Kidney (tissue), 14 donors: ENCODE measurements around the gene JAK3. TPM values are rescaled to one million over a fixed set of nuclear protein-coding genes. Genes with fewer than 3 reads are reported as not detected.

Experiments
- DNase-seq, 5 donors: peaks; one replicate each; pipeline ENCODE4 v3.0.0-alpha.2; 2013 to 2020
- FAIRE-seq: peaks from 2 replicates; lab custom pipeline; 2012; peaks lifted over from hg19 to GRCh38; lab: Jason Lieb, UNC
- H3K27ac ChIP-seq, 2 donors: one replicate each; pipeline ENCODE4 v1.7.0; 2013; ENCODE audit warnings: low read depth in 2 of 2, low read length in 2 of 2, inconsistent platforms in 1 of 2
- H3K27me3 ChIP-seq: one replicate; pipeline ENCODE4 v1.7.1; 2013; ENCODE audit warnings: low read length, inconsistent platforms; ENCODE audit not compliant: control insufficient read depth, insufficient read depth
- H3K36me3 ChIP-seq, 3 donors: one replicate each; pipeline versions ENCODE4 v1.7.0 to v1.7.1; 2013; ENCODE audit warnings: low read length in 3 of 3, control low read depth in 1 of 3, inconsistent platforms in 1 of 3; ENCODE audit not compliant: insufficient read depth in 3 of 3, control insufficient read depth in 2 of 3
- H3K4me1 ChIP-seq, 3 donors: one replicate each; pipeline versions ENCODE4 v1.7.0 to v1.7.1; 2013; ENCODE audit warnings: low read length in 3 of 3, inconsistent platforms in 1 of 3, low read depth in 1 of 3; ENCODE audit not compliant: control insufficient read depth in 2 of 3, insufficient read depth in 2 of 3
- H3K4me3 ChIP-seq, 3 donors: one replicate each; pipeline versions ENCODE4 v1.7.0 to v1.8.1; 2013; ENCODE audit warnings: low read length in 3 of 3, control low read depth in 1 of 3, inconsistent platforms in 1 of 3
- H3K9ac ChIP-seq, 3 donors: one replicate each; pipeline versions ENCODE4 v1.7.0 to v1.7.1; 2013; ENCODE audit warnings: low read length in 3 of 3, control low read depth in 1 of 3, inconsistent platforms in 1 of 3
- H3K9me3 ChIP-seq, 3 donors: one replicate each; pipeline versions ENCODE4 v1.7.0 to v1.7.1; 2013; ENCODE audit warnings: low read length in 3 of 3, control low read depth in 1 of 3, inconsistent platforms in 1 of 3; ENCODE audit not compliant: control insufficient read depth in 2 of 3, insufficient read depth in 1 of 3
- intact Hi-C: fragments of 100-400 bp; cut with DNase I; formaldehyde crosslinking; loops from one replicate; pipeline ENCODE4 v1.11.1; 2022
- polyA plus RNA-seq: library from polyadenylated mRNA; stranded (reverse); fragments of 350-450 nt; fragmentation: Illumina TruSeq; extraction: RNeasy Lipid Tissue Mini Kit (QIAGEN cat#74804); gene quantifications from one replicate; pipeline ENCODE4 v1.2.3, GENCODE V29; 2014; ENCODE audit warnings: low read depth, low replicate concordance; ENCODE audit not compliant: insufficient read depth
- total RNA-seq: library from RNA; stranded (reverse); fragmentation: NEBNext Ultra II Directional; extraction: Animal tissue kit (Norgen Biotek cat#: 25700); gene quantifications from one replicate; pipeline ENCODE4 v1.2.1, GENCODE V29; 2021
- TF ChIP-seq, protein P1 (sequence below): IDR thresholded peaks from 3 replicates; pipeline ENCODE4 v1.5.1; 2012; ENCODE audit warnings: mild to moderate bottlenecking, moderate library complexity, borderline replicate concordance; ENCODE audit not compliant: insufficient read depth; ENCODE audit errors: extremely low read depth
- donor health status: control.
- donor health status: control.
- donor health status: control.
- donor health status: control.
- donor health status: control.
- donor health status: DM: yes; HTN: yes; CAD: no.
- donor health status: Normal renal cell carcinoma (clear cell type).

The JAK3 gene
- total and polyA plus RNA-seq, 2 donors from 2014 or later: 3.5 to 30.8 TPM

DNA sequence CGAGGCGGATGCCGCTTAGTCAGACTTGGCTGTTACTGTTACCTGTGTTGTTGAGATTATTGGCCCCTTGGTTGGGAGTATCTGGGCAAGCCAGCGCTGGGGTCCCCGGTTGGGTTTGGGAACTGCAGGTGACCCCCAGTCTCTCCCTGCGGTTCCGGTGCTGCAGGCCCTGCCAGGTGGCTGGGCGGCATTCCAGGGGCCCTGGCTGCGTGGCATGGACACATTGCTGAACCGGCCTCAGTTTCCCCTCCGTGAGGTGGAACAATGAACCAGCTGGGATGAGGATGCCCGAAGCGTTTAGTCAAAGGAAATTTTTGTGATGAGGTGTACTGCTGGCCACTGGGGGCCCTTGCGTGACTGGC, 52.3 kb downstream of the JAK3 start:
- H3K27me3 ChIP-seq: no peaks in the 10 kb centered on the region
- no peak for DNase-seq
- peak overlapping the region in 1 of 3 donors; percentile 16 for H3K4me3 ChIP-seq
- no peak overlapping the region for H3K27ac ChIP-seq
- TF ChIP-seq, protein P1, sequence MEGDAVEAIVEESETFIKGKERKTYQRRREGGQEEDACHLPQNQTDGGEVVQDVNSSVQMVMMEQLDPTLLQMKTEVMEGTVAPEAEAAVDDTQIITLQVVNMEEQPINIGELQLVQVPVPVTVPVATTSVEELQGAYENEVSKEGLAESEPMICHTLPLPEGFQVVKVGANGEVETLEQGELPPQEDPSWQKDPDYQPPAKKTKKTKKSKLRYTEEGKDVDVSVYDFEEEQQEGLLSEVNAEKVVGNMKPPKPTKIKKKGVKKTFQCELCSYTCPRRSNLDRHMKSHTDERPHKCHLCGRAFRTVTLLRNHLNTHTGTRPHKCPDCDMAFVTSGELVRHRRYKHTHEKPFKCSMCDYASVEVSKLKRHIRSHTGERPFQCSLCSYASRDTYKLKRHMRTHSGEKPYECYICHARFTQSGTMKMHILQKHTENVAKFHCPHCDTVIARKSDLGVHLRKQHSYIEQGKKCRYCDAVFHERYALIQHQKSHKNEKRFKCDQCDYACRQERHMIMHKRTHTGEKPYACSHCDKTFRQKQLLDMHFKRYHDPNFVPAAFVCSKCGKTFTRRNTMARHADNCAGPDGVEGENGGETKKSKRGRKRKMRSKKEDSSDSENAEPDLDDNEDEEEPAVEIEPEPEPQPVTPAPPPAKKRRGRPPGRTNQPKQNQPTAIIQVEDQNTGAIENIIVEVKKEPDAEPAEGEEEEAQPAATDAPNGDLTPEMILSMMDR: no peak
- no peaks in the 10 kb centered on the region for H3K36me3 ChIP-seq
- no peak for FAIRE-seq
- no peak overlapping the region for H3K9ac ChIP-seq
- peaks cover 0 to 4% (median 2%) of the 10 kb centered on the region in 3 donors for H3K4me1 ChIP-seq
- intact Hi-C loops: no loop called here
- no peaks in the 10 kb centered on the region for H3K9me3 ChIP-seq

DNA sequence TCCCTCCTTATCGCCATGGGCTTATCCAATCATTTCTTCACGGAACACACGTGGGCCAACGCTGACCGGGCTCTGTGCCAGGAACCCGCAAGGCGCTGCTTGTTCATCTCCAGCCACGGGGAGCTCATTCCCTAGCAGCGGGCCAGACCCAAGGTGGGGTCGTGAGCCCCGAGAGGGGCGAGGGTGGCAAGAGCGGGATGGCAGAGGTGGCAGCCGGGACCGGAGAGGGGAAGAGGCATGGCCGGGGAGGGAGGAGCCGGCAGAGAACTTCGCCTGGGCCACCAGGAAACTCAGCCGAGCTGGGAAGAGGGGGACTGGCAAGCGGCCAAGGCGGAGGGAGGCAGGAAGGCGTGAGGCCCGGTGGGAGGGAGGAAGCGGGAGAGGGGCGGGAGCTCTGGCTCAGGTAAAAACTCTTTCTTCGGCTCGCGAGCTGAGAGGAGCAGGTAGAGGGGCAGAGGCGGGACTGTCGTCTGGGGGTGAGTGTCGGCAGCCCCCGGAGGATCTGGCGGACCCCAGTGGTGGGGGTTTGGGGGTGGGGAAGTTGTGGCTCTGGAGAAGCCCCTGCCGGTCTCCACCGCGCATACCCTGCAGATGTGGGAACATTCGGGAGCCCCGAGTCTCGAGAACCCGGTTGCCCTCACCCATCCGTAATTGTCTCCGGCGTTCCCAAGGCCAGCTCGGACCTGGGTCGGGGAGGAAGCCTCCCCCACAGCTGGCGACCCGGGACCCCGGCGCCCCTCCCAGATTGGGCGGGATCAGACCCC, 52.9 kb downstream of the JAK3 start, which contains the start of gene B3GNT3:
TSS of gene B3GNT3 (plus strand) at position 408 of the 764 bp plus-strand sequence. CDS start 12,670 bp downstream, outside the sequence.
- TF ChIP-seq, protein P1: no peak
- no peak within 1 kb of the TSS for H3K27ac ChIP-seq
- no peak within 1 kb of the TSS for H3K9ac ChIP-seq
- no peaks in the 10 kb centered on the region for H3K9me3 ChIP-seq
- no peaks in the 10 kb centered on the region for H3K36me3 ChIP-seq
- DNase-seq (peak; percentile 65 to 90 (median 73)), FAIRE-seq (no peak)
- H3K4me1 ChIP-seq: peaks cover 0 to 4% (median 2%) of the 10 kb centered on the region in 3 donors
- peak within 1 kb of the TSS in 2 of 3 donors; percentile 16 to 37 for H3K4me3 ChIP-seq
- intact Hi-C loops: no loop called here
- no peaks in the 10 kb centered on the region for H3K27me3 ChIP-seq

DNA sequence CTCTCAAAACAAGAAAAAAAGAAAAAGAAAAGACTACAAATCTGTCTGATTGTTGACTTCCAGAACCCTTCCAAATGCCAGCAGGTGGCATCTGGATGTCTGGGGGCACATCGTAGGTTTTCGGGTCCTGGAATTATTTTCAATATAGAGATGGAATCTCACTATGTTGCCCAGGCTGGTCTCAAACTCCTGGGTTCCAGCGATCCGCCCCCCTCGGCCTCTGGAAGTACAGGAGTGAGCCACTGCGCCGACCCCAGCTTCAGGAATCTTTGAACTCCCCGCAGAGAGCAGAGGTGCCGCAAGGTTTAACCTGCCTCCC, 53.4 kb downstream of the JAK3 start:
- intact Hi-C loops: no loop called here
- TF ChIP-seq, protein P1: no peak
- Histone ChIP-seq H3K9ac (no peak overlapping the region), H3K9me3 (no peaks in the 10 kb centered on the region), H3K4me1 (peaks cover 0 to 4% (median 2%) of the 10 kb centered on the region in 3 donors), H3K36me3 (no peaks in the 10 kb centered on the region), H3K4me3 (peak overlapping the region in 1 of 3 donors; percentile 37), H3K27ac (no peak overlapping the region), H3K27me3 (no peaks in the 10 kb centered on the region)
- FAIRE-seq (no peak), DNase-seq (no peak)
